ENCODE results near the gene DCST2. TPM values are rescaled to one million over a fixed set of nuclear protein-coding genes. Genes with fewer than 3 reads are reported as not detected.

The DCST2 gene
- total and polyA plus RNA-seq, 9 of the 15 experiments (the other 6 are each of a cell fraction or from before 2014, with no cell fraction given): 0.09 to 0.49 (median 0.11) TPM; not detected in 3

DNA sequence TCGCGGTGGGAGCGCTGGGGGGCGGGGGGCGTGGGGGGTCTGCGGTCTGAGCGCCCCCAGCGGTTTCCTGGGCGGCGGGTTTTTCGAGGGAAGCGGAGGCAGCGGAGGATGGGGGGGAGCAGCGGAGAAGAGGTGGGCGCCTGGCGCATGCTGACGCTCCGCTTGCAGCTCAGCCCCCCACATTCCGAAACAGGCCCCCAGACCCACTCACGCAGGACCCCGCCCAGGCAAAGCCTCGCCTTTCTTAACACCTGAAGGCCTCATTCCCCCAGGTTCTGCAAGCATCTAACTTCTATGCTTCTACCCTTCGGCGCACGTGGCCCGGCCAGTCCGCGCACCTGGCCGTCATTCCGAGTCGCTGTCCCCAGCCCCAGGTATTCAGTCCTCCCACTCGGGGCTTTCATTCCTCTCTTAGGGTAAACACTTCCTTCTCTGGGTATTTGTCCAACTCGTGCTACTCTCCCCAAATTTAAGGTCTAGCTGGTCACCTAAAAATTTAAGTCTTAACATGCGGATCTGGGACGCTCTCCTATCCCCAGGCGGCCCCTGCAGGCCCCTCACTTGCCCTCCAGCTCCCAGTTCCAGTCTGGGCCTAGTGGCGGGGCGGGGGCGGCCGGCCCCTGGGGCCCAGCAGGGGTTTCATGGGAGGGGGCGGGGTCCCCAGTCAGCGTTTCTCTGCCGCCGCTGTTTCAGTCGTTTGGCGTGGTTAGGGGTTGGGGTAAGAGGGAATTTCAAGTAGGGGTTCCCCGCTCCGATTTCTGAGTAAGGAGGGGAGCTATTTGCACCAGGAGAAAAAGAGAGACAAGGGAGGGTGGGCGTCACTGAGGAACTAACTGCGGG lies 33.8 kb downstream of the DCST2 start (continued):
- TF ChIP-seq, protein P1, sequence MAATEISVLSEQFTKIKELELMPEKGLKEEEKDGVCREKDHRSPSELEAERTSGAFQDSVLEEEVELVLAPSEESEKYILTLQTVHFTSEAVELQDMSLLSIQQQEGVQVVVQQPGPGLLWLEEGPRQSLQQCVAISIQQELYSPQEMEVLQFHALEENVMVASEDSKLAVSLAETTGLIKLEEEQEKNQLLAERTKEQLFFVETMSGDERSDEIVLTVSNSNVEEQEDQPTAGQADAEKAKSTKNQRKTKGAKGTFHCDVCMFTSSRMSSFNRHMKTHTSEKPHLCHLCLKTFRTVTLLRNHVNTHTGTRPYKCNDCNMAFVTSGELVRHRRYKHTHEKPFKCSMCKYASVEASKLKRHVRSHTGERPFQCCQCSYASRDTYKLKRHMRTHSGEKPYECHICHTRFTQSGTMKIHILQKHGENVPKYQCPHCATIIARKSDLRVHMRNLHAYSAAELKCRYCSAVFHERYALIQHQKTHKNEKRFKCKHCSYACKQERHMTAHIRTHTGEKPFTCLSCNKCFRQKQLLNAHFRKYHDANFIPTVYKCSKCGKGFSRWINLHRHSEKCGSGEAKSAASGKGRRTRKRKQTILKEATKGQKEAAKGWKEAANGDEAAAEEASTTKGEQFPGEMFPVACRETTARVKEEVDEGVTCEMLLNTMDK (IDR thresholded peaks at IDR 0.05; ENCODE audit: borderline replicate concordance, insufficient read depth, low read depth, low read length, poor library complexity, severe bottlenecking): peak; percentile 24
- TF ChIP-seq RAD51 (IDR thresholded peaks at IDR 0.05; ENCODE audit: borderline replicate concordance, low read depth) (peak; percentile 39; the same call in 1 of the 2 replicates), RBM22 (IDR thresholded peaks at IDR 0.05; ENCODE audit: low read depth, low read length, poor library complexity, severe bottlenecking) (no peak), ILF3 (IDR thresholded peaks at IDR 0.05; ENCODE audit: borderline replicate concordance) (no peak), ZBTB7A (IDR thresholded peaks at IDR 0.05; ENCODE audit: borderline replicate concordance, control insufficient read depth, low read depth, low read length) (peak; percentile 96), BRD9 (IDR thresholded peaks at IDR 0.05; ENCODE audit: low read depth, partially characterized antibody) (peak; percentile 9), ZBTB1 (CRISPR knock-in tag; IDR thresholded peaks at IDR 0.05; ENCODE audit: borderline replicate concordance, low read depth) (0 out of 2 replicates have a peak, but pooled peaks have one; percentile 36), PHF8 (IDR thresholded peaks at IDR 0.05; ENCODE audit: borderline replicate concordance, low read length) (peak; percentile 49; the same call in 1 of the 2 replicates), YY1 (IDR thresholded peaks at IDR 0.05; ENCODE audit: borderline replicate concordance in 1 of 3, control insufficient read depth in 1 of 3, extremely low read depth in 1 of 3, insufficient read depth in 3 of 3, insufficient read length in 1 of 3, insufficient replicate concordance in 2 of 3, low read depth in 1 of 3, low read length in 2 of 3) (peak in 1 of 3 experiments; percentile 8), E2F3 (CRISPR knock-in tag; IDR thresholded peaks at IDR 0.05) (peak; percentile 15; the same call in 1 of the 2 replicates), KLF13 (tag; IDR thresholded peaks at IDR 0.05; ENCODE audit: borderline replicate concordance, low read depth) (0 out of 2 replicates have a peak, but pooled peaks have one; percentile 23), ZEB2 (IDR thresholded peaks at IDR 0.05) (peak; percentile 82; the same call in 1 of the 2 replicates), TEAD1 (CRISPR knock-in tag; IDR thresholded peaks at IDR 0.05) (peak in 1 of 2 experiments; percentile 28; a peak in 1 of 4 replicates), PCBP1 (IDR thresholded peaks at IDR 0.05; ENCODE audit: low read depth, low read length, poor library complexity, severe bottlenecking) (peak; percentile 74), EGR1 (conservative IDR thresholded peaks at IDR 0.05) (peak; percentile 88), NR4A1 (CRISPR knock-in tag; IDR thresholded peaks at IDR 0.05) (no peak), NR4A1 (tag; IDR thresholded peaks at IDR 0.05) (peak; percentile 51), C11orf30 (IDR thresholded peaks at IDR 0.05; ENCODE audit: low read depth) (peak; percentile 48; the same call in 1 of the 2 replicates), ZNF232 (CRISPR knock-in tag; IDR thresholded peaks at IDR 0.05) (peak; percentile 80), JUND (IDR thresholded peaks at IDR 0.05; ENCODE audit: borderline replicate concordance, low read depth, low read length) (peak; percentile 26; the same call in 1 of the 2 replicates), JUND (tag; IDR thresholded peaks at IDR 0.05; ENCODE audit: borderline replicate concordance, low read depth, low read length) (no peak; the same call in 2 of the 3 replicates), HMGN3 (IDR thresholded peaks at IDR 0.05; ENCODE audit: borderline replicate concordance, extremely low read depth, insufficient read length, low read depth, low read length) (peak; percentile 38), NEUROD1 (IDR thresholded peaks at IDR 0.05; ENCODE audit: borderline replicate concordance, low read depth, low read length, partially characterized antibody) (peak; percentile 55), FOXM1 (IDR thresholded peaks at IDR 0.05; ENCODE audit: low read depth) (peak; percentile 35; the same call in 1 of the 2 replicates), FOXM1 (CRISPR knock-in tag; IDR thresholded peaks at IDR 0.05; ENCODE audit: low read depth) (no peak)

All from K562 (cell line).